Loucy (cell line): Measurements from ENCODE around the gene MRPS16.

Source experiments
- H2AFZ ChIP-seq: fragments of 200-600 bp; sonication (generic); 2 replicates; pipeline ENCODE4 v1.6.0; 2016; ENCODE audit warnings: antibody characterized with exemption, mild to moderate bottlenecking, low read length, moderate library complexity
- H3F3A ChIP-seq: fragments of 200-600 bp; 2 replicates; pipeline ENCODE4 v1.6.0; 2016; ENCODE audit warnings: antibody characterized with exemption, low read depth, mild to moderate bottlenecking
- H3K27me3 ChIP-seq: fragments of 200-600 bp; sonication (generic); 2 replicates; pipeline ENCODE4 v1.6.1; 2014; ENCODE audit warnings: low read length, mild to moderate bottlenecking; ENCODE audit not compliant: insufficient read depth, poor library complexity, severe bottlenecking
- H3K36me3 ChIP-seq: fragments of 200-600 bp; sonication (generic); 2 replicates; pipeline ENCODE4 v1.6.1; 2016; ENCODE audit warnings: low read length; ENCODE audit not compliant: insufficient read depth
- H3K4me1 ChIP-seq: fragments of 200-600 bp; sonication (generic); 2 replicates; pipeline ENCODE4 v1.5.1; 2014; ENCODE audit warnings: low read length, mild to moderate bottlenecking; ENCODE audit not compliant: insufficient read depth, poor library complexity, severe bottlenecking
- H3K4me2 ChIP-seq: fragments of 200-600 bp; sonication (generic); 2 replicates; pipeline ENCODE4 v1.6.0; 2014; ENCODE audit warnings: antibody characterized with exemption, low read length, low read depth, mild to moderate bottlenecking; ENCODE audit not compliant: poor library complexity, severe bottlenecking
- H3K4me3 ChIP-seq: fragments of 200-600 bp; sonication (generic); 2 replicates; pipeline ENCODE4 v1.5.1; 2014; ENCODE audit warnings: low read length, mild to moderate bottlenecking, mixed read lengths; ENCODE audit not compliant: poor library complexity, severe bottlenecking
- H3K79me2 ChIP-seq: fragments of 200-600 bp; sonication (generic); 2 replicates; pipeline ENCODE4 v1.6.1; 2014; ENCODE audit warnings: low read length; ENCODE audit not compliant: insufficient read depth
- H3K9ac ChIP-seq: fragments of 200-600 bp; sonication (generic); 2 replicates; pipeline ENCODE4 v1.6.0; 2014; ENCODE audit warnings: mild to moderate bottlenecking, low read depth, low read length, moderate library complexity; ENCODE audit not compliant: poor library complexity, severe bottlenecking
- H3K9me2 ChIP-seq: fragments of 200-600 bp; sonication (generic); replicated peaks from 2 replicates; pipeline ENCODE4 v1.6.1; 2016; ENCODE audit warnings: low read depth, low read length, mixed read lengths
- H3K9me3 ChIP-seq: fragments of 200-600 bp; sonication (generic); 2 replicates; pipeline ENCODE4 v1.6.1; 2014; ENCODE audit warnings: mild to moderate bottlenecking, antibody characterized with exemption, low read length, low read depth; ENCODE audit not compliant: insufficient read depth
- H4K20me1 ChIP-seq: fragments of 200-600 bp; sonication (generic); 2 replicates; pipeline ENCODE4 v1.6.0; 2014; ENCODE audit warnings: antibody characterized with exemption, low read length, mild to moderate bottlenecking; ENCODE audit not compliant: insufficient read depth, poor library complexity, severe bottlenecking
- EZH2phosphoT487 ChIP-seq: fragments of 200-600 bp; IDR thresholded peaks from 2 replicates; pipeline ENCODE4 v1.6.1; 2018; ENCODE audit warnings: antibody characterized with exemption, mild to moderate bottlenecking, moderate library complexity, borderline replicate concordance
- TF ChIP-seq, protein P1 (sequence below): fragments of 200-600 bp; sonication (generic); conservative IDR thresholded peaks from 2 replicates; pipeline ENCODE4 v1.5.1; 2014; ENCODE audit warnings: mild to moderate bottlenecking, antibody characterized with exemption, low read length

The MRPS16 gene

GRCh38 chr10:73205890-73206289 lies 46.6 kb downstream of the MRPS16 start:
- no peaks in the 10 kb centered on the region for H3F3A ChIP-seq
- no peaks in the 10 kb centered on the region for H4K20me1 ChIP-seq
- H3K9me3 ChIP-seq, result no peaks in the 10 kb centered on the region
- H3K79me2 ChIP-seq, result no peaks in the 10 kb centered on the region
- H3K9ac ChIP-seq, result no peak overlapping the region
- H3K9me2 ChIP-seq, result no peaks in the 10 kb centered on the region
- TF ChIP-seq EZH2phosphoT487, result no peak
- TF ChIP-seq, protein P1, sequence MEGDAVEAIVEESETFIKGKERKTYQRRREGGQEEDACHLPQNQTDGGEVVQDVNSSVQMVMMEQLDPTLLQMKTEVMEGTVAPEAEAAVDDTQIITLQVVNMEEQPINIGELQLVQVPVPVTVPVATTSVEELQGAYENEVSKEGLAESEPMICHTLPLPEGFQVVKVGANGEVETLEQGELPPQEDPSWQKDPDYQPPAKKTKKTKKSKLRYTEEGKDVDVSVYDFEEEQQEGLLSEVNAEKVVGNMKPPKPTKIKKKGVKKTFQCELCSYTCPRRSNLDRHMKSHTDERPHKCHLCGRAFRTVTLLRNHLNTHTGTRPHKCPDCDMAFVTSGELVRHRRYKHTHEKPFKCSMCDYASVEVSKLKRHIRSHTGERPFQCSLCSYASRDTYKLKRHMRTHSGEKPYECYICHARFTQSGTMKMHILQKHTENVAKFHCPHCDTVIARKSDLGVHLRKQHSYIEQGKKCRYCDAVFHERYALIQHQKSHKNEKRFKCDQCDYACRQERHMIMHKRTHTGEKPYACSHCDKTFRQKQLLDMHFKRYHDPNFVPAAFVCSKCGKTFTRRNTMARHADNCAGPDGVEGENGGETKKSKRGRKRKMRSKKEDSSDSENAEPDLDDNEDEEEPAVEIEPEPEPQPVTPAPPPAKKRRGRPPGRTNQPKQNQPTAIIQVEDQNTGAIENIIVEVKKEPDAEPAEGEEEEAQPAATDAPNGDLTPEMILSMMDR, result no peak
- no peaks in the 10 kb centered on the region for H3K27me3 ChIP-seq
- no peak overlapping the region for H3K4me3 ChIP-seq
- H3K4me1 ChIP-seq, result no peaks in the 10 kb centered on the region
- no peak overlapping the region for H3K4me2 ChIP-seq
- no peaks in the 10 kb centered on the region for H3K36me3 ChIP-seq
- H2AFZ ChIP-seq, result no peak overlapping the region

DNA sequence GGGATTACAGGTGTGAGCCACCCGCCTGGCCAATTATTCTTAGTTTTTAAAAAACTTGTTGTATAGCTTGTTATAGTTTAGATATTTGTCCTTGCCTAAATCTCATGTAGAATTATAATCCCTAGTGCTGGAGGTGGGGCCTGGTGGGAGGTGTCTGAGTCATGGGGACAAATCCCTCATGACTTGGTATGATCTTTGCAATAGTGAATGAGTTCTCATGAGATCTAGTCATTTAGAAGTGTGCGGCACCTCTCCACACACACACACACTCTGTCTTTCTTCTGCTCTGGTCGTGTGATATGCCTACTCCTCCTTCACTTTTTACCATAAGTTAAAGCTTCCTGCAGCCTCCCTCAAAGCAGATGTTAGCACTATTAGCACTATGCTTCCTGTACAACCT lies 47.4 kb downstream of the MRPS16 start:
- no peaks in the 10 kb centered on the region for H3K9me3 ChIP-seq
- H3K36me3 ChIP-seq, result no peaks in the 10 kb centered on the region
- no peaks in the 10 kb centered on the region for H3K79me2 ChIP-seq
- no peaks in the 10 kb centered on the region for H3K27me3 ChIP-seq
- H3K9me2 ChIP-seq, result no peaks in the 10 kb centered on the region
- no peak overlapping the region for H3K4me2 ChIP-seq
- no peaks in the 10 kb centered on the region for H3K4me1 ChIP-seq
- H4K20me1 ChIP-seq, result no peaks in the 10 kb centered on the region
- no peak overlapping the region for H3K9ac ChIP-seq
- H3F3A ChIP-seq, result no peaks in the 10 kb centered on the region
- H3K4me3 ChIP-seq, result no peak overlapping the region
- no peak overlapping the region for H2AFZ ChIP-seq
- no peak for TF ChIP-seq EZH2phosphoT487
- TF ChIP-seq, protein P1, result no peak
